ENCODE results near the gene SH3PXD2A.

DNA sequence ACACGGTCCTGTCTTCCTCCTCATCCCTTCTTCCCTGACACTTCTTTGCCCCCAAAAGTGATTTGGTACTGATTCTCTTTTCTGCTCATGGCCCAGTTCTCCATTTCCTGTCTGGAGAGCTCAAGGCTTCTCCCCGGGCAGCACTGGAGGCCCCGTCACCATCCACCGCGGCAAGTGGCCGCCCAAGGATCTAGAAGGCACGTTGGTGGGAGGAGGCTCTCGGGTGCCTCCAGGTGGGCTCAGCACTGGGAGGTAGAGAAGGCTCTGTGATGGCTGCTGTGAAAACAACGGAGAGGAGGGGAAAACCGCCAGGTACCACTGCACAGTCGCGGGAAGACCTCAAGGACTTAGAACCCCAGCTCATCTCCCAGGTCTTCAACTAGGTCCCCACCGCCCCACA, 227.5 kb downstream of the SH3PXD2A start:
- TF ChIP-seq EP300 (IDR thresholded peaks at IDR 0.05; ENCODE audit: low read length) (no peak), SMAD1 (IDR thresholded peaks at IDR 0.05; ENCODE audit: low read depth, low read length, partially characterized antibody) (no peak), YY1 (IDR thresholded peaks at IDR 0.05; ENCODE audit: borderline replicate concordance in 1 of 3, control insufficient read depth in 1 of 3, extremely low read depth in 1 of 3, insufficient read depth in 3 of 3, insufficient read length in 1 of 3, insufficient replicate concordance in 2 of 3, low read depth in 1 of 3, low read length in 2 of 3) (no peak), POLR2A (conservative IDR thresholded peaks at IDR 0.05) (no peak), KDM1A (IDR thresholded peaks at IDR 0.05) (no peak), ZBED1 (IDR thresholded peaks at IDR 0.05) (no peak)
- TF ChIP-seq, protein P1, sequence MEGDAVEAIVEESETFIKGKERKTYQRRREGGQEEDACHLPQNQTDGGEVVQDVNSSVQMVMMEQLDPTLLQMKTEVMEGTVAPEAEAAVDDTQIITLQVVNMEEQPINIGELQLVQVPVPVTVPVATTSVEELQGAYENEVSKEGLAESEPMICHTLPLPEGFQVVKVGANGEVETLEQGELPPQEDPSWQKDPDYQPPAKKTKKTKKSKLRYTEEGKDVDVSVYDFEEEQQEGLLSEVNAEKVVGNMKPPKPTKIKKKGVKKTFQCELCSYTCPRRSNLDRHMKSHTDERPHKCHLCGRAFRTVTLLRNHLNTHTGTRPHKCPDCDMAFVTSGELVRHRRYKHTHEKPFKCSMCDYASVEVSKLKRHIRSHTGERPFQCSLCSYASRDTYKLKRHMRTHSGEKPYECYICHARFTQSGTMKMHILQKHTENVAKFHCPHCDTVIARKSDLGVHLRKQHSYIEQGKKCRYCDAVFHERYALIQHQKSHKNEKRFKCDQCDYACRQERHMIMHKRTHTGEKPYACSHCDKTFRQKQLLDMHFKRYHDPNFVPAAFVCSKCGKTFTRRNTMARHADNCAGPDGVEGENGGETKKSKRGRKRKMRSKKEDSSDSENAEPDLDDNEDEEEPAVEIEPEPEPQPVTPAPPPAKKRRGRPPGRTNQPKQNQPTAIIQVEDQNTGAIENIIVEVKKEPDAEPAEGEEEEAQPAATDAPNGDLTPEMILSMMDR (IDR thresholded peaks at IDR 0.05 in 2 of 3, conservative IDR thresholded peaks at IDR 0.05 in 1 of 3; ENCODE audit: insufficient read depth in 2 of 3, low read depth in 1 of 3, low read length in 3 of 3): no peak
- TF ChIP-seq, protein P2, sequence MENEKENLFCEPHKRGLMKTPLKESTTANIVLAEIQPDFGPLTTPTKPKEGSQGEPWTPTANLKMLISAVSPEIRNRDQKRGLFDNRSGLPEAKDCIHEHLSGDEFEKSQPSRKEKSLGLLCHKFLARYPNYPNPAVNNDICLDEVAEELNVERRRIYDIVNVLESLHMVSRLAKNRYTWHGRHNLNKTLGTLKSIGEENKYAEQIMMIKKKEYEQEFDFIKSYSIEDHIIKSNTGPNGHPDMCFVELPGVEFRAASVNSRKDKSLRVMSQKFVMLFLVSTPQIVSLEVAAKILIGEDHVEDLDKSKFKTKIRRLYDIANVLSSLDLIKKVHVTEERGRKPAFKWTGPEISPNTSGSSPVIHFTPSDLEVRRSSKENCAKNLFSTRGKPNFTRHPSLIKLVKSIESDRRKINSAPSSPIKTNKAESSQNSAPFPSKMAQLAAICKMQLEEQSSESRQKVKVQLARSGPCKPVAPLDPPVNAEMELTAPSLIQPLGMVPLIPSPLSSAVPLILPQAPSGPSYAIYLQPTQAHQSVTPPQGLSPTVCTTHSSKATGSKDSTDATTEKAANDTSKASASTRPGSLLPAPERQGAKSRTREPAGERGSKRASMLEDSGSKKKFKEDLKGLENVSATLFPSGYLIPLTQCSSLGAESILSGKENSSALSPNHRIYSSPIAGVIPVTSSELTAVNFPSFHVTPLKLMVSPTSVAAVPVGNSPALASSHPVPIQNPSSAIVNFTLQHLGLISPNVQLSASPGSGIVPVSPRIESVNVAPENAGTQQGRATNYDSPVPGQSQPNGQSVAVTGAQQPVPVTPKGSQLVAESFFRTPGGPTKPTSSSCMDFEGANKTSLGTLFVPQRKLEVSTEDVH (IDR thresholded peaks at IDR 0.05; ENCODE audit: low read depth, partially characterized antibody): no peak
- TF ChIP-seq, protein P3, sequence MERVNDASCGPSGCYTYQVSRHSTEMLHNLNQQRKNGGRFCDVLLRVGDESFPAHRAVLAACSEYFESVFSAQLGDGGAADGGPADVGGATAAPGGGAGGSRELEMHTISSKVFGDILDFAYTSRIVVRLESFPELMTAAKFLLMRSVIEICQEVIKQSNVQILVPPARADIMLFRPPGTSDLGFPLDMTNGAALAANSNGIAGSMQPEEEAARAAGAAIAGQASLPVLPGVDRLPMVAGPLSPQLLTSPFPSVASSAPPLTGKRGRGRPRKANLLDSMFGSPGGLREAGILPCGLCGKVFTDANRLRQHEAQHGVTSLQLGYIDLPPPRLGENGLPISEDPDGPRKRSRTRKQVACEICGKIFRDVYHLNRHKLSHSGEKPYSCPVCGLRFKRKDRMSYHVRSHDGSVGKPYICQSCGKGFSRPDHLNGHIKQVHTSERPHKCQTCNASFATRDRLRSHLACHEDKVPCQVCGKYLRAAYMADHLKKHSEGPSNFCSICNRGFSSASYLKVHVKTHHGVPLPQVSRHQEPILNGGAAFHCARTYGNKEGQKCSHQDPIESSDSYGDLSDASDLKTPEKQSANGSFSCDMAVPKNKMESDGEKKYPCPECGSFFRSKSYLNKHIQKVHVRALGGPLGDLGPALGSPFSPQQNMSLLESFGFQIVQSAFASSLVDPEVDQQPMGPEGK (CRISPR knock-in tag; IDR thresholded peaks at IDR 0.05; ENCODE audit: borderline replicate concordance): no peak

Measured in K562 (cell line).